Fibroblast of the aortic adventitia (primary cell): Measurements from ENCODE around the gene SREBF1. TPM values are rescaled to one million over a fixed set of nuclear protein-coding genes. Genes with fewer than 3 reads are reported as not detected.
A peak's percentile ranks its signal among the peaks of the same experiment; 100 is the strongest.

ENCODE experiments used
- DNase-seq: peaks from one replicate; pipeline ENCODE4 v3.0.0-alpha.2; 2010; ENCODE audit warnings: low read depth
- H3K4me3 ChIP-seq: 2 replicates; pipeline ENCODE4 v1.5.1; 2011; ENCODE audit warnings: low read depth, mild to moderate bottlenecking, control low read depth, low read length, moderate library complexity
- CTCF ChIP-seq: IDR thresholded peaks from 2 replicates; pipeline ENCODE4 v1.5.1; 2011; ENCODE audit warnings: mild to moderate bottlenecking, low read length, control low read depth, inconsistent platforms; ENCODE audit not compliant: insufficient read depth
- total RNA-seq: library from RNA; depleted of rRNA; stranded (reverse); fragments of >200 nt; gene quantifications from 2 replicates; pipeline ENCODE4 v1.2.3, GENCODE V29; 2012; ENCODE audit warnings: low replicate concordance

Gene SREBF1
- total RNA-seq, 1 donor = 48.7 TPM

GRCh38 chr17:17842111-17842876, 5.5 kb upstream of the SREBF1 start:
- H3K4me3 ChIP-seq = no peak overlapping the region
- DNase-seq = no peak
- TF ChIP-seq CTCF = no peak

DNA sequence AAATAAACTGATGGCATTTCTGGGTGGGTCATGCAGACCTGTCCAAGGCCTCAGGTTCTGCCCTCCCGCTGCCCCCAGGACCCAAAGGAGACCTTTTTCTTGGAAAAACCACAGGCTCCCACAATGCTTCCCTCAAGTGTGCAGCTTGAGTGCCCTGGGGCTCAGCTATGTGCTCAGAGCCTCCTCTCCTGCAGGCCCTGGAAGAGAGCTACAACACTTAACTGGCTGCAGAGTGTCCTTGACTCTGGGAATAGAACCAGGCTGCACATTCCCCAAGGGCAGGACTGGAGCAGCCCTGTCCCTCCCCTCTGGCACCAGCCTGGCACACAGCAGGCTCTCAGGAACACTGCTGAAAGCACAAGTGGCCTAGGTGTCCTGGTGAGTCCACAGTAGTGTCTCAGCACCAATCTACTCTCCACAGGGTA, 4.8 kb upstream of the SREBF1 start:
- DNase-seq = no peak
- H3K4me3 ChIP-seq = no peak overlapping the region
- TF ChIP-seq CTCF = no peak

DNA sequence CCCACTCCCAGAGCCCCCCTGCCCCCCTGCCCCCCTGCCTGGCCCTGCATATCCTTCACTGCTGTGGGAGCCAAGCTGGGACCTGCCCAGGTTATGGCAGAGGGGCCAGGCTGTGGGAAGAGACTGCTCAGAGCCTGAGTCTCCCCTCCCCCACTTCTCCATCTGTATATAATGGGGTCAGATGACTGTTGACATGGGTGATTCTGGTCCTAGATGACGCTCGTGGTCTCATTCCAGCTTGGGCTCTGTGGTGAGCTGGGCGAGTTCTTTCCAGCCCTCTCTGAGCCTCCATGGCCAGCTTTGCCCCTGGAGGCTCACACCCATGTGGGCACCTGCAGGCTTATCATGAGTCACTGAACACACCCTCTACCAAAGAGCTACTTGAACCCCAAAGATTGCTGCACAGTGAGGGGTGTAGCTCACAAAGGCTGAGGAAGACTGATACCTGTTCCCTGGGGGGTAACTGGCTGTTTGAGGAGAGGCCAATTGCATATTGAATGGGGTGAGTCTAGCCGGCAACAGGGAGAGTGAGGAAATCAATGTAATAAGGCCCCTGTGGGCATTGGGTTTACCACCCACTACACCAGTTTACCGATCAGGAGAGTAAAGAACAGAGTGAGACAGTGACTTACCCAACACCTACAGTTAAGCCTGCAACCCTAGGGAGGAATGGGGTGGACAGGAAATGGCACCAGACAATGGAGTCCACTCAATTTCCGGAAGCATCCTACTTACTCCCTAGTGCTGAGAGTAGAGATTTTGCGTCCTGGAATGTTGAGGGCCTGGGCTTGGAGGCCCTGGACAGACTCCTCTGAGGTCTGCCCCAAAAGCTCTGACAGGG, 4.2 kb upstream of the SREBF1 start:
- no peak for TF ChIP-seq CTCF
- peak; percentile 47 for DNase-seq
- no peak overlapping the region for H3K4me3 ChIP-seq

DNA sequence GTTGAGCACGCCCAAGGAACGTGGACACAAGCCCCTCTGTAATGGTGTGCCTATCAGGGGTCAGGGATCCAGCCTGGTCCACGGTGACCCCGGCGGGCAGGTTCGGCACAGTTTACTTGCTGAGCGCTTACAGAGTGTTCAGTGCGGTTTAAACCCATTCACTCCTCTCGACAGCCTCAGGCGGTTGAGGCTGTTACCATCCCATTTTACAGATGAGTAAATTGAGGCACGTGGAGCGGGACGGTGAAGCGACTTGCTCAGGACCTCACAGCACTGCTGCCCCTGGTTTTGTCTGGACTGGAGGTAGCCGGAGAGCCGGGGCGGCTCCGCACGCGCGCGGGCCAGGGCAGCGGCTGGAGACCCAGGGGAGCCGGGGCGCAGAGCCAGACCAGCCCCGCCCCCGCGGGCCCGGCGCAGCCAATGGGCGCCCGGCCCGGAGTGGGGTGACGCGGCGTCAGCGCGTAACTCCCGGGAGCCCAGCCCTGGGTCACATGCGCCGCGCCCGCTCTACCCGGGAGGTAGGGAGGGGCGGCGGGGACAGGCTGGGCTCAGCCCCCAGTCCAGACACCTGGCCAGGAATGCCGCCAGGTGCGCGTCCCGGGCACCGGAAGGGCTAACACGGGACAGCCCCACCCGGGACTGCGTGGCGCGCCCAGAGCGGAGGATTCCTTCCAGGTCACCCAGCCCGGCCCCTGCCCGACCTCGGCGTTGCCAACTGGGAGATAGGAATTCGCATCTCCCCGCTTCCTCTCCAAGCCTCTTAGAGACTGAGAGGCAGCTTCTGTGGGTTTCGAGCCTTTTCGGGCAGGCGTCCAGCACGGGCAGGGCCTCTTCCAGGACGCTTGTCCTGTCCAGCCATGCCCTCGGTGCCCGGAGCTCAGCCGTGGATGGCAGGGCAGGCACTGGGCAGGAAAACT, 3.3 kb upstream of the SREBF1 start:
- DNase-seq = peak; percentile 85
- no peak for TF ChIP-seq CTCF
- peak overlapping the region; percentile 56 for H3K4me3 ChIP-seq

DNA sequence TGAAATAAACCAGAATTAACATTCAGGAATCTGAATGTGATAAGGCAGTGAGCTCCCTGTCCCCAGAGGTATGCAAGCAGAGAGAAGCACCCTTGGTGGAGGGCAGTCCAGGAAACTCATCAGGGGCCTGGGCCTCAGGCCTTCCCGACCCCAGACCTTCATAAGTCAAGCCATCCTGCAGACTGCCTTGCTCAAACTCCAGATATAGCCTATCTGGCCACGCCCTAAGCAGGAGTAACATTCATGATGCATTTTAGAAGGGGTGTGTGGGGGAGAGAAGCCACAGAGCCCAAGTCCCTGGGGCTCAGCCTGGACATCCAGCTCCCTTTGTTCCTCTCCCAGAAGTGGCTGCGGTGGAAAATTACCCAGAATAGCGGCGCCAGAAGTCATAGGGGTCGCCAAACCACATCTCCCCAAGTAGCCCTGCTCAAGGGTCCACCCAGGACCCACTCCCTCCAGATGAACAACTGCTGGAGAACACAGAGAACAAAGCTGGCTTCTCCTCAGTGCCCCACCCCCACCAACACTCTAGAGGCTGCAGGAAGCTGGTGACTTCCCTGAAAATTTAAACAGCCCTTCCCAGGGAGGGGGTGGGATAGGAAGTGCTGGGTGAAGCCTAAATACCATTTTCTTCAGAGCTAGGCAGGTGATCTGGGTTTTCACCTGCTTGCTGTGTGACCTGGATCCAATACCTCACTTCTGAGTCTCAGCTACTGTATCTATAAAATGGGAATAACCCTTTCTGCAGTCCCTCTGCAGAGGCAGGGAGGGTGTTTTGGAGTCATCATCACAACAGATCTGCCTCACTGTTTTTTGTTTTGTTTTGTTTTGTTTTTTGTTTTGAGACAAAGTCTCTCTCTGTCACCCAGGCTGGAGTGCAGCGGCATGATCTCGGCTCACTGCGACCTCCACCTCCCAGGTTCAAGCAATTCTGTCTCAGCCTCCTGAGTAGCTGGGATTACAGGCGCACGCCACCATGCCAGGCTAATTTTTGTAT, 1.5 kb upstream of the SREBF1 start:
- peak; percentile 64 for DNase-seq
- no peak overlapping the region for H3K4me3 ChIP-seq
- TF ChIP-seq CTCF = no peak
